HepG2 (cell line): Measurements from ENCODE around the gene LIPA.

Experiments
- CTCF ChIP-seq: sonication (generic); formaldehyde crosslinking; IDR thresholded peaks from 2 replicates; pipeline ENCODE4 v1.5.0; 2020; ENCODE audit warnings: mild to moderate bottlenecking, missing genetic modification reagents, moderate library complexity
- E2F5 ChIP-seq: sonication (generic); formaldehyde crosslinking; conservative IDR thresholded peaks from 2 replicates; pipeline ENCODE4 v1.4.0; 2020; ENCODE audit warnings: missing genetic modification reagents
- GABPB1 ChIP-seq: IDR thresholded peaks from 2 replicates; pipeline ENCODE4 v1.6.1; 2016; ENCODE audit warnings: mild to moderate bottlenecking, missing genetic modification reagents, moderate library complexity, missing compliant biosample characterization
- POLR2A ChIP-seq, 2 experiments: IDR thresholded peaks; 2 replicates each; pipeline ENCODE4 v1.6.1; 2011; ENCODE audit warnings: low read depth in 2 of 2, low read length in 2 of 2, mild to moderate bottlenecking in 1 of 2, moderate library complexity in 1 of 2; ENCODE audit not compliant: insufficient read depth in 1 of 2
- RFX5 ChIP-seq: IDR thresholded peaks from 2 replicates; pipeline ENCODE4 v1.6.1; 2011; ENCODE audit warnings: low read depth, low read length, improper control_type of control experiment
- TRAFD1 ChIP-seq: sonication (generic); formaldehyde crosslinking; IDR thresholded peaks from 2 replicates; pipeline ENCODE4 v1.5.1; 2020; ENCODE audit warnings: missing genetic modification reagents, mild to moderate bottlenecking, borderline replicate concordance
- ZBTB34 ChIP-seq: sonication (generic); formaldehyde crosslinking; IDR thresholded peaks from 2 replicates; pipeline ENCODE4 v1.8.0; 2022; ENCODE audit warnings: mild to moderate bottlenecking, missing genetic modification reagents
- ZHX2 ChIP-seq, 2 experiments: sonication (generic) in 1 of 2; formaldehyde crosslinking in 1 of 2; IDR thresholded peaks; 2 replicates each; pipeline versions ENCODE4 v1.6.1 to v1.9.0; 2014 to 2022; ENCODE audit warnings: antibody characterized with exemption in 1 of 2, borderline replicate concordance in 1 of 2, inconsistent platforms in 1 of 2, low read depth in 1 of 2, missing genetic modification reagents in 1 of 2

- no peak for TF ChIP-seq CTCF (CRISPR knock-in tag)
- TF ChIP-seq TRAFD1 (CRISPR knock-in tag), result no peak
- no peak for TF ChIP-seq ZBTB34
- no peak for TF ChIP-seq ZHX2 (IDR thresholded peaks at IDR 0.05; ENCODE audit: low read depth)
- no peak for TF ChIP-seq ZHX2 (CRISPR knock-in tag; IDR thresholded peaks at IDR 0.05; ENCODE audit: borderline replicate concordance)
- TF ChIP-seq GABPB1 (CRISPR knock-in tag), result no peak
- no peak for TF ChIP-seq RFX5
- TF ChIP-seq E2F5 (CRISPR knock-in tag), result no peak
- TF ChIP-seq POLR2A (IDR thresholded peaks at IDR 0.05; ENCODE audit: insufficient read depth in 1 of 2, low read depth in 2 of 2, low read length in 2 of 2), result no peak
Measured at GRCh38 chr10:89164920-89165319, 86.7 kb downstream of the LIPA start.
